Cardiac fibroblast (primary cell): ENCODE results near the gene CRYGN.

Experiments
- DNase-seq, 2 donors: peaks; one replicate each; pipeline versions ENCODE4 v3.0.0 to v3.0.0-alpha.2; 2010; ENCODE audit warnings: low read depth in 2 of 2
- H3K4me3 ChIP-seq, 2 donors: replicated peaks in 1 of 2; 1 replicate in 1 of 2; 2 replicates in 1 of 2; pipeline ENCODE4 v1.5.1; 2011; ENCODE audit warnings: low read depth in 2 of 2, low read length in 2 of 2, mild to moderate bottlenecking in 2 of 2, moderate library complexity in 1 of 2
- CTCF ChIP-seq: IDR thresholded peaks from one replicate; pipeline ENCODE4 v1.5.1; 2011; ENCODE audit warnings: low read depth, mild to moderate bottlenecking, low read length, inconsistent platforms

The CRYGN gene

GRCh38 chr7:151469281-151469680, 29.3 kb upstream of the CRYGN start:
- TF ChIP-seq CTCF = no peak
- H3K4me3 ChIP-seq = no peak overlapping the region
- no peak for DNase-seq

- DNase-seq = no peak
- TF ChIP-seq CTCF = no peak
- H3K4me3 ChIP-seq = no peak overlapping the region
These were observed 28.5 kb upstream of the CRYGN start for GRCh38 chr7:151468217-151469018.

DNA sequence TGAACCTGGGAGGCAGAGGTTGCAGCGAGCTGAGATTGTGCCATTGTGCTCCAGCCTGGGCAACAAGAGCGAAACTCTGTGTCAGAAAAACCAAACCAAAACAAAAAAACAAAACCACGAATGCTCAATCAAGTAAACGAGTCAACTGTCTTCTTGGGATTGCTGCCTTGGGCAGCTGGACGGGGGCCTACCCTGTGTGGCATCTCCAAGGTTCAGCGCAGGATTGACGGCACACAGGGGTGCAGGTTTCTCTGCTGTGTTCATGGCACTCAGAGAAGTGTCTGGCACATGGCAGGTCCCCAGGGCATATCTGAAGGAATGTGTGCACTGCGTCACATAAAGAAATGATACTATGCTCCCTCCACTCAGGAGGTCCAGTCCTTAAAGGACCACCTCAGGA, 25.2 kb upstream of the CRYGN start:
- DNase-seq = no peak
- TF ChIP-seq CTCF = no peak
- H3K4me3 ChIP-seq = no peak overlapping the region

DNA sequence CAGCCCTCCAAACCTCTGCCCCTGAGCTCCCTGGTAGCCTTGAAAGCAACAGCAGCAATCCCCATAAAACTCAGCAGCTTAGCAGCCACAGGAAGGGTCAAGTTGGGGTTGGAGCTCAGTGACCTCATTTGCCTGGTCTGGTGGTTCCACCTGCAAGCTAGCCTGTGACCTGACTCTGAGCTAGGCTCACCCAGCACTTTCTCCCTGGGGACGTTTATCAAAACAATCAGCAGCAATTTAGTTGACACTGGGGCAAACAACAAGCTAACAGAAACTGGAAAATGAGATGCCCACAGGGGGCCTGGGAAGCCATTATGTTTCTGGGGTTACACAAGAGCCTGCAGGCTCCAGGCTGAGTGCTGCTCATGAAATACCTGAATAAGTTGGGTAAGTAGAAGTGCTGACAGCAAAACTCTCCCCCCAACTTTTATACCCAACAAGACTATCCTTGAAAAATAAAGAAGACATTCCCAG, 22.4 kb upstream of the CRYGN start:
- TF ChIP-seq CTCF = no peak
- no peak overlapping the region for H3K4me3 ChIP-seq
- DNase-seq = no peak

DNA sequence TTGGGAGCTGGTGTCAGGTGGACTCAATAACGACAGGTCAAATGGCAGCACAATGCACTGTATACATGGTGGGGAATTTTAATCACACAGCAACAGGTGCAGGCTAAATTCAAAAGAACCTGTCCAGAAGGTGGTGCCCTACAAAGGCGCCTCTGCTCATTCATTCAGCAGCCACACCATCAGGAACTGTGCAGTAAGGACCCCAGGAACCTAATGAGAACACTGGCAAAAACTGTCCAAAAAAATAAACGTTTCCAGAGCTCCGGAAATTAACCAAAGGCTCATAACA, 21.9 kb upstream of the CRYGN start:
- TF ChIP-seq CTCF = no peak
- DNase-seq = no peak
- no peak overlapping the region for H3K4me3 ChIP-seq

- no peak overlapping the region for H3K4me3 ChIP-seq
- no peak for TF ChIP-seq CTCF
- DNase-seq = no peak
These were observed 21.4 kb upstream of the CRYGN start for GRCh38 chr7:151461096-151461941.
